ENCODE measurements around the gene POLR3G. TPM values are rescaled to one million over a fixed set of nuclear protein-coding genes. Genes with fewer than 3 reads are reported as not detected.
A peak's percentile ranks its signal among the peaks of the same experiment; 100 is the strongest.

POLR3G gene
- total RNA-seq, 1 donor from 2014 or later, result 9.7 TPM

DNA sequence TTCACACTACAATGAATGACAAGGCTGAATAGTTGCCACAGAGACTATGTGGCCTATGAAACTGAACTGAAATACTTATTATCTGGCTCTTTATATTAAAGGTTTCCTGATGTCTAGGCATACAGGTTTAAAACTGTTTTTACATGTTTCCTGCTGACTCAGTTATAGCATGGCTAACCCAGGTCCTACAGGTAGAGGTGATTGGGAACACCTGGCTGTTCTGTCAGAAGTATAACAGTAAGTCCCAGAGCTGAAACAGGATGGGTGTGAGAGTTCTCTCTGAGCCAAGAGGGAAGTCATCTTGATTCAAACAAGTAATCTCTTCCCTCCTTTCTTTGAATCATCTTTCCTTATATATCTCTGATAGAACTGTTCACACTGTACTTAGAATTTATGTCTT lies 79.0 kb downstream of the POLR3G start:
- TF ChIP-seq, protein P1, sequence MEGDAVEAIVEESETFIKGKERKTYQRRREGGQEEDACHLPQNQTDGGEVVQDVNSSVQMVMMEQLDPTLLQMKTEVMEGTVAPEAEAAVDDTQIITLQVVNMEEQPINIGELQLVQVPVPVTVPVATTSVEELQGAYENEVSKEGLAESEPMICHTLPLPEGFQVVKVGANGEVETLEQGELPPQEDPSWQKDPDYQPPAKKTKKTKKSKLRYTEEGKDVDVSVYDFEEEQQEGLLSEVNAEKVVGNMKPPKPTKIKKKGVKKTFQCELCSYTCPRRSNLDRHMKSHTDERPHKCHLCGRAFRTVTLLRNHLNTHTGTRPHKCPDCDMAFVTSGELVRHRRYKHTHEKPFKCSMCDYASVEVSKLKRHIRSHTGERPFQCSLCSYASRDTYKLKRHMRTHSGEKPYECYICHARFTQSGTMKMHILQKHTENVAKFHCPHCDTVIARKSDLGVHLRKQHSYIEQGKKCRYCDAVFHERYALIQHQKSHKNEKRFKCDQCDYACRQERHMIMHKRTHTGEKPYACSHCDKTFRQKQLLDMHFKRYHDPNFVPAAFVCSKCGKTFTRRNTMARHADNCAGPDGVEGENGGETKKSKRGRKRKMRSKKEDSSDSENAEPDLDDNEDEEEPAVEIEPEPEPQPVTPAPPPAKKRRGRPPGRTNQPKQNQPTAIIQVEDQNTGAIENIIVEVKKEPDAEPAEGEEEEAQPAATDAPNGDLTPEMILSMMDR (IDR thresholded peaks at IDR 0.05; ENCODE audit: insufficient read depth, low read length, poor library complexity, severe bottlenecking), result no peak
- Histone ChIP-seq H3K36me3 (ENCODE audit: control insufficient read depth, insufficient read depth, low read length) (no peaks in the 10 kb centered on the region), H3K4me3 (ENCODE audit: low read depth, low read length) (no peak overlapping the region), H3K27me3 (ENCODE audit: control insufficient read depth, insufficient read depth, low read length) (no peaks in the 10 kb centered on the region)
- no peak for DNase-seq (ENCODE audit: low read depth)

GRCh38 chr5:90554358-90555006 lies 79.8 kb downstream of the POLR3G start:
- TF ChIP-seq, protein P1 (IDR thresholded peaks at IDR 0.05; ENCODE audit: insufficient read depth, low read length, poor library complexity, severe bottlenecking), result no peak
- DNase-seq (ENCODE audit: low read depth), result no peak
- Histone ChIP-seq H3K4me3 (ENCODE audit: low read depth, low read length) (no peak overlapping the region), H3K36me3 (ENCODE audit: control insufficient read depth, insufficient read depth, low read length) (no peaks in the 10 kb centered on the region), H3K27me3 (ENCODE audit: control insufficient read depth, insufficient read depth, low read length) (no peaks in the 10 kb centered on the region)

GRCh38 chr5:90555666-90556065 lies 81.0 kb downstream of the POLR3G start:
- H3K4me3 ChIP-seq (ENCODE audit: low read depth, low read length), result no peak overlapping the region
- H3K36me3 ChIP-seq (ENCODE audit: control insufficient read depth, insufficient read depth, low read length), result no peaks in the 10 kb centered on the region
- no peaks in the 10 kb centered on the region for H3K27me3 ChIP-seq (ENCODE audit: control insufficient read depth, insufficient read depth, low read length)
- TF ChIP-seq, protein P1 (IDR thresholded peaks at IDR 0.05; ENCODE audit: insufficient read depth, low read length, poor library complexity, severe bottlenecking), result no peak
- no peak for DNase-seq (ENCODE audit: low read depth)

DNA sequence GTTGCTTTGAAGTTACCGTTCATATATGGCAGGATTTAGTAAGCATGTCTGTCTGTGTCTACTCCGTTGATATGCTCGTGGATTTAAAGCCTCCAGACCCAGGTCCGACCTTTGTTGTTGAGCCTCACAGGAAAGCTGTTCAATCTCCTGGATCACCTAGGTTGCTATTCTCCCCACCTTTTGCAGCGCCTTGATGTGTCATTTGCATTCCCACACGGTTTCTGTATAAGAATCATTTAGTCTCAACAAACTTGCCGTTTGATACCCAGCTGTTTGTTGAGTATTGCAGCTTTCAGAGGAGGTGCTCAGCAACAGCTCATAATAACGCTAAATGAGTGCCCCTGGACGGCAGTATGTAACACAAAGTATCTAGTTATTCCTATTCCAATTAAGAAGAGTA lies 82.7 kb downstream of the POLR3G start:
- DNase-seq (ENCODE audit: low read depth), result no peak
- Histone ChIP-seq H3K4me3 (ENCODE audit: low read depth, low read length) (no peak overlapping the region), H3K36me3 (ENCODE audit: control insufficient read depth, insufficient read depth, low read length) (no peaks in the 10 kb centered on the region), H3K27me3 (ENCODE audit: control insufficient read depth, insufficient read depth, low read length) (no peaks in the 10 kb centered on the region)
- TF ChIP-seq, protein P1 (IDR thresholded peaks at IDR 0.05; ENCODE audit: insufficient read depth, low read length, poor library complexity, severe bottlenecking), result no peak

- H3K4me3 ChIP-seq (ENCODE audit: low read depth, low read length), result peak overlapping the region; percentile 59
- no peak for DNase-seq (ENCODE audit: low read depth)
- no peaks in the 10 kb centered on the region for H3K27me3 ChIP-seq (ENCODE audit: control insufficient read depth, insufficient read depth, low read length)
- H3K36me3 ChIP-seq (ENCODE audit: control insufficient read depth, insufficient read depth, low read length), result no peaks in the 10 kb centered on the region
- TF ChIP-seq, protein P1 (IDR thresholded peaks at IDR 0.05; ENCODE audit: insufficient read depth, low read length, poor library complexity, severe bottlenecking), result no peak
Measured at GRCh38 chr5:90557871-90558270, 83.2 kb downstream of the POLR3G start.

Measured in kidney epithelial cell (primary cell).